Ovary (tissue), 3 donors: ENCODE data around the gene CDHR1.

ENCODE experiments used
- POLR2A ChIP-seq: fragments of 450-650 bp; IDR thresholded peaks from one replicate; pipeline ENCODE4 v1.6.1; 2017; ENCODE audit warnings: antibody characterized with exemption, mild to moderate bottlenecking, moderate library complexity
- TF ChIP-seq, protein P1 (sequence below), 3 donors: fragments of 450-650 bp in 2 of 3; fragments of 200-600 bp in 1 of 3; IDR thresholded peaks; one replicate each; pipeline versions ENCODE4 v1.5.1 to v1.8.0; 2016 to 2022; ENCODE audit warnings: antibody characterized with exemption in 3 of 3, mild to moderate bottlenecking in 1 of 3
- donor health status: DM: no; HTN: no; CAD: no.

- TF ChIP-seq, protein P1, sequence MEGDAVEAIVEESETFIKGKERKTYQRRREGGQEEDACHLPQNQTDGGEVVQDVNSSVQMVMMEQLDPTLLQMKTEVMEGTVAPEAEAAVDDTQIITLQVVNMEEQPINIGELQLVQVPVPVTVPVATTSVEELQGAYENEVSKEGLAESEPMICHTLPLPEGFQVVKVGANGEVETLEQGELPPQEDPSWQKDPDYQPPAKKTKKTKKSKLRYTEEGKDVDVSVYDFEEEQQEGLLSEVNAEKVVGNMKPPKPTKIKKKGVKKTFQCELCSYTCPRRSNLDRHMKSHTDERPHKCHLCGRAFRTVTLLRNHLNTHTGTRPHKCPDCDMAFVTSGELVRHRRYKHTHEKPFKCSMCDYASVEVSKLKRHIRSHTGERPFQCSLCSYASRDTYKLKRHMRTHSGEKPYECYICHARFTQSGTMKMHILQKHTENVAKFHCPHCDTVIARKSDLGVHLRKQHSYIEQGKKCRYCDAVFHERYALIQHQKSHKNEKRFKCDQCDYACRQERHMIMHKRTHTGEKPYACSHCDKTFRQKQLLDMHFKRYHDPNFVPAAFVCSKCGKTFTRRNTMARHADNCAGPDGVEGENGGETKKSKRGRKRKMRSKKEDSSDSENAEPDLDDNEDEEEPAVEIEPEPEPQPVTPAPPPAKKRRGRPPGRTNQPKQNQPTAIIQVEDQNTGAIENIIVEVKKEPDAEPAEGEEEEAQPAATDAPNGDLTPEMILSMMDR (IDR thresholded peaks at IDR 0.05): no peak
- no peak for TF ChIP-seq POLR2A
Observed at GRCh38 chr10:84262190-84262956, 68.0 kb downstream of the CDHR1 start.
